ENCODE measurements around the gene SGSH. TPM values are rescaled to one million over a fixed set of nuclear protein-coding genes. Genes with fewer than 3 reads are reported as not detected.

Gene SGSH
- polyA plus RNA-seq, 1 experiment, result 44.4 TPM

GRCh38 chr17:80212962-80213642 lies 7.0 kb downstream of the SGSH start:
- no peak for DNase-seq (ENCODE audit: low read depth)
- Histone ChIP-seq H3K27me3 (ENCODE audit: control insufficient read depth, insufficient read depth, low read length) (no peaks in the 10 kb centered on the region), H3K36me3 (ENCODE audit: control insufficient read depth, insufficient read depth, low read length) (peaks cover 36% of the 10 kb centered on the region), H3K4me3 (ENCODE audit: low read depth, low read length) (no peak overlapping the region)
- CTCF ChIA-PET, result interaction anchor here (1.5 kb wide), 1 partner anchor 112 kb away, joined by 3 read pairs; the partner anchor contains the start of gene GAA
- TF ChIP-seq, protein P1, sequence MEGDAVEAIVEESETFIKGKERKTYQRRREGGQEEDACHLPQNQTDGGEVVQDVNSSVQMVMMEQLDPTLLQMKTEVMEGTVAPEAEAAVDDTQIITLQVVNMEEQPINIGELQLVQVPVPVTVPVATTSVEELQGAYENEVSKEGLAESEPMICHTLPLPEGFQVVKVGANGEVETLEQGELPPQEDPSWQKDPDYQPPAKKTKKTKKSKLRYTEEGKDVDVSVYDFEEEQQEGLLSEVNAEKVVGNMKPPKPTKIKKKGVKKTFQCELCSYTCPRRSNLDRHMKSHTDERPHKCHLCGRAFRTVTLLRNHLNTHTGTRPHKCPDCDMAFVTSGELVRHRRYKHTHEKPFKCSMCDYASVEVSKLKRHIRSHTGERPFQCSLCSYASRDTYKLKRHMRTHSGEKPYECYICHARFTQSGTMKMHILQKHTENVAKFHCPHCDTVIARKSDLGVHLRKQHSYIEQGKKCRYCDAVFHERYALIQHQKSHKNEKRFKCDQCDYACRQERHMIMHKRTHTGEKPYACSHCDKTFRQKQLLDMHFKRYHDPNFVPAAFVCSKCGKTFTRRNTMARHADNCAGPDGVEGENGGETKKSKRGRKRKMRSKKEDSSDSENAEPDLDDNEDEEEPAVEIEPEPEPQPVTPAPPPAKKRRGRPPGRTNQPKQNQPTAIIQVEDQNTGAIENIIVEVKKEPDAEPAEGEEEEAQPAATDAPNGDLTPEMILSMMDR (IDR thresholded peaks at IDR 0.05; ENCODE audit: insufficient read depth, low read depth, low read length), result no peak
- POLR2A ChIA-PET, result no interaction called here

DNA sequence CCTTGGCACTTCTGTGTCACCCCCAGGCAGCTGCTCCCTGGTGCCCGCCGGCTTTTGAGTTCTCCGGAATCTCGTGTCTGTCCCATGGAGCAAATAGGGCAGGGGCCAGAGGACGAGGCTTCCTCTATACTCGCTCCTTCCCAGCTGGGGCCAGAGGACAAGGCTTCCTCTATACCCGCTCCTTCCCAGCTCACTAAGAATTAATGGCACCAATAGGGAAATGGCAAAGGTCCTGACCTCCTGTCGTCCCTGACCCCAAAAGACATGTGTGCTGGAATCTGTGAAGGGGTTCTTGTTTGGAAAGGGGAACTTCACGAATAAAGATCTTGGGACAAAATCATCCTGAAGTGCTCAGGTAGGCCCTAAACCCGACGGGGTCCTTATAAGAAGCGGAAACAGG lies 7.6 kb downstream of the SGSH start:
- ChIA-PET POLR2A (no interaction called here), CTCF (interaction anchor here (1.5 to 1.9 kb wide), 2 partner anchors 17 to 111 kb away, joined by 3 to 11 read pairs; partner anchors contain the start of gene GAA)
- no peak for DNase-seq (ENCODE audit: low read depth)
- Histone ChIP-seq H3K4me3 (ENCODE audit: low read depth, low read length) (no peak overlapping the region), H3K36me3 (ENCODE audit: control insufficient read depth, insufficient read depth, low read length) (peaks cover 33% of the 10 kb centered on the region), H3K27me3 (ENCODE audit: control insufficient read depth, insufficient read depth, low read length) (no peaks in the 10 kb centered on the region)
- TF ChIP-seq, protein P1 (IDR thresholded peaks at IDR 0.05; ENCODE audit: insufficient read depth, low read depth, low read length), result no peak

DNA sequence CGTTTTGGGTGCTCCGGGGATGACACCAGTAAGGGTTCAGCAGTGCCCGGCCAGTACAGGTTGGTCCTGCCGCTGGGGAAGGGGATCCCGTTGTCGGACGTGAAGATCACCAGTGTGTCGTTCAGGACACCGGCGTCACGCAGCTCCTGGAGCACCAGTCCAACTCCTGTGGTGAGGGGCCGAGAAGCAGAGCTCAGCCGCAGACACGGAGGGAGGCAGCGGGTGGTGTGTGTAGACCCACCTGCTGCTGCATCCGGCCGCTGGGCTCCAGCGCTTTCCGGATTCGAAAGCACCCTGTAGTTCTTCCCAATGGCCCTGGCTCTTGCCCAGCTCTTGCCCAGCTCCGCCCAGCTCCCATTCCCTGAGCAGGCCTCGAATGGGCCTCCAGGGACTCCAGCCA lies 8.0 kb downstream of the SGSH start:
- Histone ChIP-seq H3K36me3 (ENCODE audit: control insufficient read depth, insufficient read depth, low read length) (peaks cover 32% of the 10 kb centered on the region), H3K4me3 (ENCODE audit: low read depth, low read length) (no peak overlapping the region), H3K27me3 (ENCODE audit: control insufficient read depth, insufficient read depth, low read length) (no peaks in the 10 kb centered on the region)
- CTCF ChIA-PET, result interaction anchor here (1.5 to 1.9 kb wide), 2 partner anchors 17 to 111 kb away, joined by 3 to 11 read pairs; partner anchors contain the start of gene GAA
- POLR2A ChIA-PET, result no interaction called here
- no peak for DNase-seq (ENCODE audit: low read depth)
- TF ChIP-seq, protein P1 (IDR thresholded peaks at IDR 0.05; ENCODE audit: insufficient read depth, low read depth, low read length), result no peak

DNA sequence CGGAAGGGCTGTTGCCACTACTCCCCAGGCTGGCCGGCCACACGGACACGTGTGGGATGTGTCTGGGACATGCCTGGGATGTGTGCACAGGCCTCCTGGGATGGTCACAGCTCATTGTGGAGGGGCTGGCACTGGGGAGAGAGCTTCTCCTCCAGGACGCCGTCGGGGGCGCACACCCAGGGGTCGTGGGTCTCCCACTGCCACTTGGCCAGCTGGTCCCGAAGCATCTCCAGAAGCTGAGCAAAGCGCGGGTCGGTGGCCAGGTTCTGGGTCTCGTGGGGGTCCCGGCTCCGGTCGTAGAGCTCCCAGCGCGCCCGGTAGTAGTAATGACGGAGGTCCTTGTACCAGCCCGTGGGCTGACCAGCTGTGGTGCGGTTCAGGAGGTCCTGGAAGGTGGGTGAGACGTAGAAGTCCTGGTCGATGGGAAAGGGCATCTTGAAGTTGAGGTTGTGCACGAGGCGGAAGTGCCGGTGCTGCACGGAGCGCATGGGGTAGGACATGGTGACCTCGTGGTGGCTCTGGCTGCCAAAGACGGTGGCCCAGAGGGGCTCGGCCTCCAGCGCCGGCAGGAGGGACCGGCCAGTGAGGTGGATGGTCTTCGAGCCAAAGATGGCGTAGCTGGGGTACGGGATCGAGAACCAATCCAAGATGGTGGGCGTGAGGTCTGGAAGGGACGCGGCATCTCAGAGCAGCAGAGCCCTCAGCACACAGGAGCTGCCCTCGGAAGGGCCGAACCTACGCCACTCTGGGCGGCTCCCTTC lies 9.6 kb downstream of the SGSH start:
- TF ChIP-seq, protein P1 (IDR thresholded peaks at IDR 0.05; ENCODE audit: insufficient read depth, low read depth, low read length), result no peak
- ChIA-PET CTCF (interaction anchor here (1.0 to 1.9 kb wide), 2 partner anchors 15 to 69 kb away, joined by 4 to 11 read pairs; no protein-coding TSS in a partner anchor), POLR2A (no interaction called here)
- no peak overlapping the region for H3K4me3 ChIP-seq (ENCODE audit: low read depth, low read length)
- no peaks in the 10 kb centered on the region for H3K27me3 ChIP-seq (ENCODE audit: control insufficient read depth, insufficient read depth, low read length)
- peaks cover 24% of the 10 kb centered on the region for H3K36me3 ChIP-seq (ENCODE audit: control insufficient read depth, insufficient read depth, low read length)
- no peak for DNase-seq (ENCODE audit: low read depth)

GRCh38 chr17:80209765-80210164 lies 10.4 kb downstream of the SGSH start:
- no peaks in the 10 kb centered on the region for H3K27me3 ChIP-seq (ENCODE audit: control insufficient read depth, insufficient read depth, low read length)
- peaks cover 22% of the 10 kb centered on the region for H3K36me3 ChIP-seq (ENCODE audit: control insufficient read depth, insufficient read depth, low read length)
- ChIA-PET POLR2A (no interaction called here), CTCF (no interaction called here)
- TF ChIP-seq, protein P1 (IDR thresholded peaks at IDR 0.05; ENCODE audit: insufficient read depth, low read depth, low read length), result no peak
- DNase-seq (ENCODE audit: low read depth), result no peak
- no peak overlapping the region for H3K4me3 ChIP-seq (ENCODE audit: low read depth, low read length)

Measured in BJ (cell line).